ENCODE measurements around the gene EBLN2. TPM values are rescaled to one million over a fixed set of nuclear protein-coding genes. Genes with fewer than 3 reads are reported as not detected.

EBLN2 gene
- total and polyA plus RNA-seq, 8 donors: 0.79 to 2.9 (median 1.5) TPM

- Histone ChIP-seq H3K4me1 (no peaks in the 10 kb centered on the region), H3K36me3 (no peaks in the 10 kb centered on the region), H3K27me3 (no peaks in the 10 kb centered on the region), H3K27ac (no peak overlapping the region), H3K4me3 (no peak overlapping the region), H3K9me3 (no peaks in the 10 kb centered on the region)
- WGBS, 2 donors: 58 to 64% methylated on average over 4 of the region's 4 CpGs
- ATAC-seq: no peak
- intact Hi-C loops (cut with DNase I): no loop called here
- TF ChIP-seq CTCF (IDR thresholded peaks at IDR 0.05): no peak
- DNase-seq: no peak
- FAIRE-seq: no peak
These were observed 11.7 kb downstream of the EBLN2 start for GRCh38 chr3:73073091-73073707.

GRCh38 chr3:73074781-73075180, 13.3 kb downstream of the EBLN2 start:
- Histone ChIP-seq H3K27ac (no peak overlapping the region), H3K4me1 (no peaks in the 10 kb centered on the region), H3K36me3 (no peaks in the 10 kb centered on the region), H3K4me3 (no peak overlapping the region), H3K9me3 (no peaks in the 10 kb centered on the region), H3K27me3 (no peaks in the 10 kb centered on the region)
- FAIRE-seq (no peak), DNase-seq (no peak), ATAC-seq (no peak)
- 77 to 80% methylated on average over 8 of the region's 8 CpGs for WGBS, 2 donors
- intact Hi-C loops (cut with DNase I): no loop called here
- TF ChIP-seq CTCF (IDR thresholded peaks at IDR 0.05): no peak

GRCh38 chr3:73080216-73080966, 18.9 kb downstream of the EBLN2 start:
- Histone ChIP-seq H3K9me3 (no peaks in the 10 kb centered on the region), H3K4me1 (no peaks in the 10 kb centered on the region), H3K4me3 (no peak overlapping the region), H3K36me3 (no peaks in the 10 kb centered on the region), H3K27me3 (no peaks in the 10 kb centered on the region), H3K27ac (no peak overlapping the region)
- no peak for FAIRE-seq
- 69 to 79% methylated on average over 17 of the region's 17 CpGs for WGBS, 2 donors
- intact Hi-C loops (cut with DNase I): loop anchor here in 1 of 3 donors (10.0 kb wide), 1 partner anchor 136 kb away; no protein-coding TSS in a partner anchor
- no peak for TF ChIP-seq CTCF (IDR thresholded peaks at IDR 0.05)
- no peak for DNase-seq
- ATAC-seq: no peak

- FAIRE-seq (no peak), DNase-seq (no peak), ATAC-seq (no peak)
- Histone ChIP-seq H3K27ac (no peak overlapping the region), H3K4me3 (no peak overlapping the region), H3K4me1 (no peaks in the 10 kb centered on the region), H3K9me3 (no peaks in the 10 kb centered on the region), H3K27me3 (no peaks in the 10 kb centered on the region), H3K36me3 (no peaks in the 10 kb centered on the region)
- 88 to 92% methylated on average over 8 of the region's 8 CpGs for WGBS, 2 donors
- intact Hi-C loops (cut with DNase I): loop anchor here in 1 of 3 donors (10.0 kb wide), 1 partner anchor 136 kb away; no protein-coding TSS in a partner anchor
- no peak for TF ChIP-seq CTCF (IDR thresholded peaks at IDR 0.05)
These were observed 19.7 kb downstream of the EBLN2 start for GRCh38 chr3:73081140-73081539.

- no peak for FAIRE-seq
- H3K27me3 ChIP-seq: no peaks in the 10 kb centered on the region
- no peaks in the 10 kb centered on the region for H3K36me3 ChIP-seq
- H3K27ac ChIP-seq: no peak overlapping the region
- WGBS, 2 donors: 86 to 88% methylated on average over 2 of the region's 2 CpGs
- no peak for ATAC-seq
- no peak overlapping the region for H3K4me3 ChIP-seq
- DNase-seq: no peak
- no peaks in the 10 kb centered on the region for H3K9me3 ChIP-seq
- no peaks in the 10 kb centered on the region for H3K4me1 ChIP-seq
- intact Hi-C loops (cut with DNase I): loop anchor here in 1 of 3 donors (10.0 kb wide), 1 partner anchor 139 kb away; no protein-coding TSS in a partner anchor
- no peak for TF ChIP-seq CTCF (IDR thresholded peaks at IDR 0.05)
These were observed 22.7 kb downstream of the EBLN2 start for GRCh38 chr3:73084170-73084569.
